HEK293T (cell line): ENCODE measurements around the gene TNIK.

Source experiments
- BHLHE40 ChIP-seq: fragments of 450-650 bp; IDR thresholded peaks from 2 replicates; pipeline ENCODE4 v1.6.1; 2016; ENCODE audit warnings: mild to moderate bottlenecking, moderate library complexity, borderline replicate concordance
- ELF4 ChIP-seq: fragments of 450-650 bp; IDR thresholded peaks from 2 replicates; pipeline ENCODE4 v1.6.1; 2017; ENCODE audit warnings: antibody characterized with exemption
- FOXM1 ChIP-seq: fragments of 450-650 bp; IDR thresholded peaks from 2 replicates; pipeline ENCODE4 v1.6.1; 2017; ENCODE audit warnings: mild to moderate bottlenecking, borderline replicate concordance
- TARDBP ChIP-seq: fragments of 450-650 bp; IDR thresholded peaks from 2 replicates; pipeline ENCODE4 v1.6.1; 2016
- ZNF384 ChIP-seq: fragments of 450-650 bp; IDR thresholded peaks from 2 replicates; pipeline ENCODE4 v1.6.1; 2016

GRCh38 chr3:171283183-171283847 is 176.9 kb downstream of the TNIK start:
- TF ChIP-seq TARDBP, result no peak
- TF ChIP-seq FOXM1, result no peak
- no peak for TF ChIP-seq ELF4
- TF ChIP-seq ZNF384, result no peak
- TF ChIP-seq BHLHE40, result no peak
